HG02885 (cell line): Measurements from ENCODE around the gene ZNF219.

Source experiments
- ATAC-seq: cut with Tn5 transposase; IDR thresholded peaks from one replicate; pipeline ENCODE4 v1.9.1; 2021; ENCODE audit warnings: mild to moderate bottlenecking; ENCODE audit not compliant: unreplicated experiment, poor library complexity

The ZNF219 gene

DNA sequence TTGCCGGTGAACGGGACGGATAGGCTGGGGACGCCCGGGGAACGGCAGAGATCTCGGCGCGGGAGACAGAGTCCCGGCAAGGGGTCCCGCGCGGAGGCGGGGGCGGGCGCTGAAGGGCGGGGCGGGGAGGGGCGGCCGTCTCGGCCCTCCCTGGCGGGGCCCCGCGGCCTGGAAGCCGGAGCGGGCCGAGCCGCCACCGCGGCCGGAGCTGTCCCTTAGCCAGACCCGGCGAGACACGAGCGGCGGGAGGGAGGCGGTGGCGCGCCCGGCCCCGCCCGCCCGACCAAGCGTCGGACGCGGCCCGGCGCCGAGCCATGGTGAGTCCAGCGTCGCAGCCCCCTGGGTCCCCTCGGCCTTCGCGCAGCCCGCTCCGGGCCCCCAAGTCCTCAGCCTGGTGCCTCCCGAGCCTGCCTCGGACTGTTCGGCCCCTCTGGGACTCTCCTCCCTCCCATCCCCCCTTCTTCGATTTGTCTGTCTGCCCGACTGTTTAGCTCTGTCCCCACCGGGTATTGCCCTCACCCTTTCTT, 28.3 kb downstream of the ZNF219 start, which contains the start of gene ARHGEF40:
Gene ARHGEF40, plus strand, starts transcription at position 222 of the 527 bp plus-strand sequence. Its CDS starts 93 bp downstream, at position 315.
- ATAC-seq: no peak

DNA sequence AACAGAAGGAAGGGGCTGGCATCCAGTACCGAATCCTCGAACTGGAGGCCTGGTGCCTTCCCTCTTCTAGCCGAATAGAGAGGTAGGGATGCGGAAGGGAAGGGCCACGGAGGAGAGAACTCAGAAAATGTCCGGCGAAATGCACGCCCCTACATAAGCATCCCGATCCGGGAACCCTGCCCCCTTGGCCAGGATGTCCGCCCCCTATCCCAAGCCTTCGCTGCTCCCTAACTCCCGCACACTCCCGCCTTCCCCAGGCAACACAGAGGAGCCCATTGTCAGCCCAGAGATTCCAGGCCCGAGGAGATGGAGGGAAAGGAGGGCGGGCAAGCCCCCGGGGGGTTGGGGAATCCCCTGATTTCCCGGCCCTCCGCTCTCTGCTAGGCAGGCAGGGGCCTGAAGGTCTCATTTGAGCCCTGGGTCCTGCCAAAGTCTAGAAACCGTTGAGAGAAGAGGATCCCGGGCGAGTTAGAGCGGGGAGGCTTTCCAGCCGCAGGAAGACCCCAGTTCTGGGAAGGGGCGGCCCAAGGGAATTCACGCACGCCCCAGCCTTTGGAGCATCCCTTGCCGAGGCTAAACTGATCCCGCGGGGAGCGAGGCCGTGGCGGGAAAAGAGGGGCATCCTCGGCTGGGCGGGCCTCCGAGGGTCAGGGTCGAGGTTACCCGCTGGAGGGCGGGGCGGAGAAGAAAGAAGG, 28.9 kb downstream of the ZNF219 start:
- no peak for ATAC-seq

GRCh38 chr14:21068521-21069387, 29.7 kb downstream of the ZNF219 start:
- ATAC-seq: no peak

DNA sequence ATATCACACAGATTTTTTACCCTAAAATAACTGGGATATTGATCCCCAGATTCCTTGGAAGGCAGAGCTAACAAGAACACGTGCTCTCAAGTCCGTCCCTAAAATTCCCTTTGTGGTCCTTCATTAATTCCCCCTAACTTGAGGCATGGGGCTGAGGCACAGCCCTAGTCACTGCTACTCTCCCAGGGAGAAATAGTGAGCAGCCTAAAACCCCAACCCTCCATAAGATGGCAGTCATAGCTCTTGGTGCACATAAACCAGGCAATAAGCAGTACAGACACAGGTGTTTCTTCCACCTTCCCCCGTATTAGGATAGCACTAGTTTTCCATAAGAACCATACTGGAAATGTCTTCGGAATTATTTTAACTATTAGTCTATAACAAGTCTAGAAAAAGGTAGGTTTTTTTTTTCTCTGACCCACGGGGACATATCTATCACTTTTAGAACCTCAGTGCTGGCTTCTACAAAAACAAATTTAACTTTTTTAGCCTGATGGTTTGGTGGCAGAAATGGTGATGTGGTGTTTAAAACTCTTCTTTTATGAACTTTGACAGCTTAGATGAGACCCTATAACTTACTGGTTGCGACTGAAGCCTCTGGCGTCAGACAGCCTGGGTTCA, 31.5 kb downstream of the ZNF219 start:
- ATAC-seq: no peak

- ATAC-seq: no peak
Observed at GRCh38 chr14:21063479-21063878, 35.0 kb downstream of the ZNF219 start.

GRCh38 chr14:21061347-21061668, 37.1 kb downstream of the ZNF219 start:
- no peak for ATAC-seq

DNA sequence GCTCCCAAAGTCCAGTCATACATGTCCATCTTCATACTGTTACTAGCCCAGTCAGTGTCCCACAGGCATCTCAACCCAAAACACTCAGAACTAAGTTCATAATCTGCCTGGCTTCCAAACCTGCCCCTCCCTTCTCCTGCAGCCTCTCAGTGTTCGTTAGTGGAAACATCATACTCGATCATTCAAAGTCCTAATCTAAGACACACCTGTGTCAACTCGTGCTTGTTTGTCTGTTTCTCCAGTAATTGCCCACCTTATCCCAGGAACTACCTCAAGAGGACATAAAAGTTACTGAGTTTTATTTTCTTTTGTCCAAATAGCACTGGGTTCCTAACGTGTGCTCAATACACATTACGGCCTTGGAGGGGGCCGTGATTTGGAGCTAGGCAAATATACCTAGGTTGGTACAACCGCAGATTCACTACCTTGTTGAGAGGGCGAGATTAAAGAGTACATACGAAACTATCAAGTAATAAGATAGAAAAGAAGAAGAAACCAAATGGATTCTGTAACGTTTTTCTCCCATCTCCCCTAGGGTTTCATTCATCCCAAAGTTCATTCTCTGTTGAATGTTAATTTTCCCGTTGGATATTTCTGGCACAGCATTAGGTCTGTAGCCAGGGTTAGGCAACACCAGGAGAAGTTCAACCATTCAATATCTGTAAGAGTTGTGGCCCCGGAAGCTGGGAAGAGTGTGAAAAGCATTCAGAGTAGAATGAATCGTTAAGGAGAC, 37.7 kb downstream of the ZNF219 start:
- ATAC-seq: no peak

- ATAC-seq: no peak
Observed at GRCh38 chr14:21059842-21060613, 38.4 kb downstream of the ZNF219 start.

GRCh38 chr14:21058903-21059302, 39.6 kb downstream of the ZNF219 start:
- ATAC-seq: no peak

GRCh38 chr14:21057803-21058675, 40.4 kb downstream of the ZNF219 start, which contains the start of gene RNASE8:
TSS of gene RNASE8 (plus strand) at chr14:21057822. CDS start at chr14:21057893, 71 bp downstream.
- no peak for ATAC-seq

DNA sequence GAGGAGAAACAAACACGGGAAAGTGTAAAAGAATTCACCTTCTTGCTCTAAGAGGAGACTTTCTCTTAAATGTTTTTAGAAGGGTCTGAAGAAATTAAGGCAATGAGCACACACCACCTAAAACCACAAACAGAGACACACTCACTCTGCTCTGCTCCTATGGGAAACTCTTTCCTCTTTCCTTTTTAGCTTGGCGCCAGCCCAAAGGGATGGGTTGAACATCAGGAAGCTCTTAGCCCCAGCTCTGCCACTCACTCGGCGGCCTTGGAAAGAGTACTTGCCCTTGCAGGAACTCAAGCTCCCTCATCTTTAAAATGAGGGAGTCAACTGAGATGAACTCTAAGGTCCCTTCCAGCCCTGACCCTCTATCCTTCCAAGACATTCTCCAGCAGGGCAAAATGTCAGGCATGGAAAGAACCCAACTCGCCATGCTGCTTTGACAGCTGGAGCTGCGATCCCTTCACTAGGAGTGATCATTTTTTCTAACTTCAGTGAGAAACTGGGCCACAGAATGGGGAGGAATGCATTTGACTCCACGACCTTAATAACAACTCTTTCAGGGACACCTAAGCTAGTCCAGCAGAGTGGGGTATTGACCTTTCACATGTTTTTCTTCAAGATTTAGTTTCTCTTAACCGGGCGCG, 41.8 kb downstream of the ZNF219 start:
- no peak for ATAC-seq

DNA sequence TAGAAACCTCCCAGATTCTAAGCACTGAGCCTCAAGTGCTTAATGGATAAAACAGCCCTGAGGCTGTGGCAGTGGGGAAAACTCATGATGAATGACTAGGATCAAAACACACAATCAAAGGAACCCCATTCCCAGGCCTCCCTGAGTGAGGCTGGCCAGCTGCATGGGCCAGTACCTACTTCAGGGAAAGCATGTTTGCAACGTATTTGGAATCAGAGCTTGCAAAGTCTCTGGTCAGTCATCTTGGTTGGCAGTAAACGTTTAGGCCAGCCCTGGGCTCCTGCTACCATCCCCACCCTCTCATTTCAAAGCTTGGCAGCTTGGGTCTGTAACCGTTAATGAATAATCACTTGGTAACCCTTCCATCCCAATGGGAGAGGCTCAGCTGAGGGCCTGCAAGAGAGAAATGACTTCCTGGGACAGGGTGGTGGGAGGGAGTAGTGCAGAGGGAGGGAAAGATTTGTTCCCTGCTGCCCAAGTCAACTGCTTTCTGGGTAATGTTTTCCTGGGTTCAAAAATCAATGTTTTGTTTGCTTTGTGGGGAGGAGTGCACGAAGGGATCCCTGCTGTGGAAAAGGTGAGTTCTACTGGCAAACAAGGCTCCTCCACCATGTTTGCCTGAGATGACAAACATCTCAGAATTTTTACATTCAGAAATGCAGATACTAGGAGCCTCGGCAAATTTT, 42.9 kb downstream of the ZNF219 start:
- no peak for ATAC-seq

DNA sequence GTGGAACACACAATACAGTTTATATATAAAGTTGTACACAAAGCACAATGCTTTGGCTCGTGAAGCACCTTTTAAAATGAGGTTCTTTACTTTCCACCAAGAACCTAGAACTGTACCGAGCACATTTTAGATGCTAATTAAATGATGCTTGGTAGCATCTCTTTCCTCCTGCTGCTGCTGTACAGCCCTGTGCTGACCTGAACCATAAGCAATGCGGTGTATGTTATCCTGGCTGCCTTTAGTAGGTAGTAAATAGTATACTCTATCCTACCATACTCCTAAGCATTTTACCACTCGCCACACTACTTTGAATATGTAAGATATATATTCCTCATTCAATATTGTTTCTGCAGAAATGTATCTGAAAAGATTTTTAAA, 43.7 kb downstream of the ZNF219 start:
- ATAC-seq: no peak

GRCh38 chr14:21054123-21054767, 44.2 kb downstream of the ZNF219 start:
- ATAC-seq: no peak

- ATAC-seq: no peak
Observed at GRCh38 chr14:21053184-21054122, 45.0 kb downstream of the ZNF219 start.

GRCh38 chr14:21050597-21050996, 47.9 kb downstream of the ZNF219 start:
- no peak for ATAC-seq
